ENCODE measurements around the gene MSMB. TPM values are rescaled to one million over a fixed set of nuclear protein-coding genes. Genes with fewer than 3 reads are reported as not detected.

The MSMB gene
- total RNA-seq, 4 donors from 2014 or later = not detected

DNA sequence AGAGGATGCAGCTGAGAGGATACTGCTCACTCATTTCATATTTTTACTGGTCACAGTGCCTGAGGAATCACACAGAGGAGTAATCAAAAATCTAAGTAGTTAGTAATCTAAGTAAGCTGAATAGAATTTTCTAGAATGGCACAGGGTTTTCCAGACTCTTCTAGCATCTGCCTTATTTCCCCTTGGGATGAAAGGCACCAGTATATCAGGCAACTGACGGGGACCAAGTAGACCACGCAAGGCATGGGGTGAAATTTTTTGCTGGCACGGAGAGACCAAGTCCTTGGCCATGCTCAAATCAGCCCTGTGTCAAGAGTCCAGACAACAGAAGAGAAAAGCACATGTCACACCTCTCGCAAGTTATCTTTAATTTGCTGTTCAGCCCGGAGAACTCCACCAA lies 29.9 kb downstream of the MSMB start:
- peaks cover 32 to 33% of the 10 kb centered on the region in 2 donors for H3K36me3 ChIP-seq
- 92 to 93% methylated on average over 5 of the region's 5 CpGs for WGBS, 2 donors
- no peak overlapping the region for H3K27ac ChIP-seq
- no peak for DNase-seq
- no peaks in the 10 kb centered on the region for H3K9me3 ChIP-seq
- intact Hi-C loops (cut with DNase I) = no loop called here
- peaks cover 19 to 46% of the 10 kb centered on the region in 2 donors for H3K4me1 ChIP-seq
- no peak for TF ChIP-seq POLR2A (IDR thresholded peaks at IDR 0.05)
- TF ChIP-seq, protein P1, sequence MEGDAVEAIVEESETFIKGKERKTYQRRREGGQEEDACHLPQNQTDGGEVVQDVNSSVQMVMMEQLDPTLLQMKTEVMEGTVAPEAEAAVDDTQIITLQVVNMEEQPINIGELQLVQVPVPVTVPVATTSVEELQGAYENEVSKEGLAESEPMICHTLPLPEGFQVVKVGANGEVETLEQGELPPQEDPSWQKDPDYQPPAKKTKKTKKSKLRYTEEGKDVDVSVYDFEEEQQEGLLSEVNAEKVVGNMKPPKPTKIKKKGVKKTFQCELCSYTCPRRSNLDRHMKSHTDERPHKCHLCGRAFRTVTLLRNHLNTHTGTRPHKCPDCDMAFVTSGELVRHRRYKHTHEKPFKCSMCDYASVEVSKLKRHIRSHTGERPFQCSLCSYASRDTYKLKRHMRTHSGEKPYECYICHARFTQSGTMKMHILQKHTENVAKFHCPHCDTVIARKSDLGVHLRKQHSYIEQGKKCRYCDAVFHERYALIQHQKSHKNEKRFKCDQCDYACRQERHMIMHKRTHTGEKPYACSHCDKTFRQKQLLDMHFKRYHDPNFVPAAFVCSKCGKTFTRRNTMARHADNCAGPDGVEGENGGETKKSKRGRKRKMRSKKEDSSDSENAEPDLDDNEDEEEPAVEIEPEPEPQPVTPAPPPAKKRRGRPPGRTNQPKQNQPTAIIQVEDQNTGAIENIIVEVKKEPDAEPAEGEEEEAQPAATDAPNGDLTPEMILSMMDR (IDR thresholded peaks at IDR 0.05) = no peak
- no peaks in the 10 kb centered on the region for H3K27me3 ChIP-seq
- no peak overlapping the region for H3K4me3 ChIP-seq (replicated peaks in 1 of 3)

DNA sequence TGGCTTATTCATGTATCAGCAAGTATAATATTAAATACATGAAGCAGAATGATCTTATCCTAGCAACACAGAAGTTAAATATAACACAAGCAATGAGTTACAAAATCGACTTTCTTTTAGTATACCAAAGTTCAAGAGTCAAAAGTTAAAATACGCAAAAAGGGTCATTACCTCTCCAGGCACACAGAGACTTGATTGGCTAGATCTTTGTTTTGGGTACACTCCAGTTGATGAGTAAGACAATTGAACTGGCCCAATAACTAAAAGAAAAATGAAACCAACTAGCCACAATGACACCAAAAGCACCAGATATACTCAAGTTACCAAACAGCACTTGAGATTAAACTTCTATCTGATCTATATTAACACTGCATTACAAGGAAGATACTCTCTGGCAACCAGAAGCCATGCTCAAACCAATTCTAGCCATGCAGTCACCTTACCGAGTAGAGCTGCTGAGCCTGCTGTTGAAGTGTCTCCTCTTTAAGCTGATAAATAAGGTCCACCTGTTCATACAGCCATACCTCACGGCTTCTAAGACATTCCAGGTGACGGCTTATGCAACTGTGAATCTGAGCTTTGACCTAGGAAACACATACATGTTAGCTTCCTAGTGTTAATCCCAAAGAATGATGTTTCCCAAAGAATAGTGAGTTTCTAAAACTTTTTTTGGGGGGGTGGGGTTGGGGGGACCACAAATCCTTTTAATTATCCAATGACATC lies 31.2 kb downstream of the MSMB start:
- H3K27ac ChIP-seq = no peak overlapping the region
- H3K4me1 ChIP-seq = peaks cover 16 to 34% of the 10 kb centered on the region in 2 donors
- TF ChIP-seq, protein P1 (IDR thresholded peaks at IDR 0.05) = no peak
- no peak for TF ChIP-seq POLR2A (IDR thresholded peaks at IDR 0.05)
- H3K27me3 ChIP-seq = no peaks in the 10 kb centered on the region
- H3K36me3 ChIP-seq = peaks cover 46% of the 10 kb centered on the region in 2 donors
- no peak overlapping the region for H3K4me3 ChIP-seq (replicated peaks in 1 of 3)
- no peak for DNase-seq
- WGBS, 2 donors = 92% methylated on average over 5 of the region's 5 CpGs
- intact Hi-C loops (cut with DNase I) = no loop called here
- no peaks in the 10 kb centered on the region for H3K9me3 ChIP-seq

DNA sequence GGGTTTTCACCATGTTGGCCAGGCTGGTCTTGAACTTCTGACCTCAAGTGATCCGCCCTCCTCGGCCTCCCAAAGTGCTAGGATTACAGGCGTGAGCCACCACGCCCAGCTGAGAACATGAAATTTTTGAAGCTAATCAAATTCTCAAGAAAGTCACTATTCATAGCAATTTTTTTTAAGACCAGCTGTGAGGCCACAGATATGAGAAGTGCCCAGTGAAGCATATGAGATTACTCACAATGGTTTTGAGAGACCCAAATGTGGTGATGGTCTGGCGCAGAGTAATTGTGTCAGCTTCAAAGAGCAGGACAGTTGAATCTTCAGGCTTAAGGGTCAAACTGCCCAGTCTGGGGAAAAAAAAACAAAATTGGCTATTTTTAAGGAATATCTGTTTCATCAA lies 31.9 kb downstream of the MSMB start:
- no peak for DNase-seq
- no peaks in the 10 kb centered on the region for H3K9me3 ChIP-seq
- intact Hi-C loops (cut with DNase I) = no loop called here
- H3K27ac ChIP-seq = no peak overlapping the region
- no peak overlapping the region for H3K4me3 ChIP-seq (replicated peaks in 1 of 3)
- peaks cover 10 to 28% of the 10 kb centered on the region in 2 donors for H3K4me1 ChIP-seq
- WGBS, 2 donors = 94 to 98% methylated on average over 5 of the region's 5 CpGs
- H3K36me3 ChIP-seq = peaks cover 52 to 53% of the 10 kb centered on the region in 2 donors
- no peaks in the 10 kb centered on the region for H3K27me3 ChIP-seq
- TF ChIP-seq, protein P1 (IDR thresholded peaks at IDR 0.05) = no peak
- no peak for TF ChIP-seq POLR2A (IDR thresholded peaks at IDR 0.05)

DNA sequence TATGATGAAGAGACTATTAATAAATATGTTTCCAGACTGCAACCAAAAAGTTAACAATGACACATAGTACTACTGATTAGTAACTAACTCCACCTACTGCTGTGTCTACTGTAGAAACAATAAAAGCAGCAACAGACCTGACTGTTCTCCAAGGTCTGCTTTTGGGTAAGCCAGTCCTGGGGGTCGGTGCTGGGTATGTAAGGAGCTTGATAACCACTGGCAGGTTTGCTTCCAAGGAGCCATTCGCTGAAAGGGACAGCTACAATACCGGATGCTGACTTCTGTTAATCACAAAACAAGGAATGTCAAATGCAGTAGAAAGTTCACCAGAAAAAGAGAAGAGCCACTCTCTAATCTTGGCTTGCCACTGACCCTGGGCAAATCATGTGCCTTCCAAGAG lies 33.3 kb downstream of the MSMB start:
- H3K4me1 ChIP-seq = peaks cover 0 to 13% of the 10 kb centered on the region in 2 donors
- DNase-seq = no peak
- H3K27me3 ChIP-seq = no peaks in the 10 kb centered on the region
- intact Hi-C loops (cut with DNase I) = no loop called here
- WGBS, 2 donors = 88 to 96% methylated on average over 3 of the region's 3 CpGs
- TF ChIP-seq POLR2A (IDR thresholded peaks at IDR 0.05) = no peak
- TF ChIP-seq, protein P1 (IDR thresholded peaks at IDR 0.05) = no peak
- H3K4me3 ChIP-seq (replicated peaks in 1 of 3) = no peak overlapping the region
- H3K9me3 ChIP-seq = no peaks in the 10 kb centered on the region
- peaks cover 67% of the 10 kb centered on the region in 2 donors for H3K36me3 ChIP-seq
- no peak overlapping the region for H3K27ac ChIP-seq

DNA sequence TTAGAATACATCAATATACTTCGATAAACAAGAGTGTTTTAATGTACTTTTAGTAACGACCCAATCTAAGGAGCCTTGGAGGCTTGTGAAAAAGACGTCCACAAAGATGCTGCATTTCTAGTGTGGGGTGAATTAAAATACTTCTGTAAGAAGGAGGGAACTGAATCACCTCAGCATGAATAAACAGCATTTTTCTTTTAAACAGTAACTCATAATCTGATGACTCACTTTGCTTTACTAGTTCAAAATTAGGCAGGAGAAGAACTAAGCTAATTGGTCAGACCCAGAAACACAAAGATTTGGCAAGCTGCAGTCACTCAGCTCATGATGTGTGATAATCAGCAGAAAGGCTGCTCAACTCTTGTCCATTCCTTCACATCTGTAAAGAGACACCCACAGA lies 39.9 kb downstream of the MSMB start:
- intact Hi-C loops (cut with DNase I) = no loop called here
- WGBS, 2 donors = 89 to 91% methylated on average over 3 of the region's 3 CpGs

More for the DNA sequence above, 39.9 kb downstream of the MSMB start:
- H3K27me3 ChIP-seq = no peaks in the 10 kb centered on the region
- H3K27ac ChIP-seq = no peak overlapping the region
- H3K4me1 ChIP-seq = no peaks in the 10 kb centered on the region
- no peak for DNase-seq
- peaks cover 70 to 89% of the 10 kb centered on the region in 2 donors for H3K36me3 ChIP-seq
- TF ChIP-seq, protein P1 (IDR thresholded peaks at IDR 0.05) = no peak
- TF ChIP-seq POLR2A (IDR thresholded peaks at IDR 0.05) = no peak
- H3K9me3 ChIP-seq = no peaks in the 10 kb centered on the region
- no peak overlapping the region for H3K4me3 ChIP-seq (replicated peaks in 1 of 3)
